LHCN-M2 (cell line): ENCODE measurements around the gene TYW1. TPM values are rescaled to one million over a fixed set of nuclear protein-coding genes. Genes with fewer than 3 reads are reported as not detected.
A peak's percentile ranks its signal among the peaks of the same experiment; 100 is the strongest.
"Not testable (repeated sequence)": the region's sequence is repeated elsewhere in the genome, so short reads cannot be mapped to it uniquely, and the experiment has no call there.

Experiments used
- DNase-seq: peaks from one replicate; pipeline ENCODE4 v3.0.0-alpha.2; 2012; ENCODE audit warnings: low read depth
- total RNA-seq: library from RNA; depleted of rRNA; stranded (reverse); fragments of >200 nt; gene quantifications from 2 replicates; pipeline ENCODE4 v1.2.3, GENCODE V29; 2014; rRNA removed

The TYW1 gene
- total RNA-seq, 1 experiment from 2014 or later: 23.2 TPM

DNA sequence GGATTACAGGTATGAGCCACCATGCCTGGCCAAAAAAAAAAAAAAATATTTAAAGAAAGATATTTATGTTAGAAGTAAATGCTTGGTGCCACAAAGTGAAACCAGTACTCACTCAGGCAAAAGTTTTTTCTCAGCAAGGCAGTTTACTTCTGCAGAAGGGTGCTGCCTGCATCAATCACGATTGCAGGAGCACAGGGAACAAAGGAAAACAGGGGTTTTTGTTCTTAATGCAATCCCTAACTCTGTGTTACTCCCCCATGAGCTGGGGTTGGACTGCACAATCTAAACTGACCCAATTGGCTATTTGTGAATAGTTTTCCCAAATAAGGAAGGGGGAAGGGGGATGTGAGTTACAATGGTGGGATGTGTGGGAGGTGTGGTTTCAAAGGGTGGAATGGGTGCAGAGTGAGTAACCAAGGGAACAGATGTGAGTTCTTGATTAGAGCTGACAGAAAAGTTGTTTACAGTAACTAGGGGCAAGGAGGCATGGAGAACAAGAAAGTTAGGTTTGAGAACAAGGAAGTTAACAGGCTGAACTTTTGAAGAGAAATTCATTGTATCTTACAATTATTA, 255.4 kb downstream of the TYW1 start:
- DNase-seq: no peak

- DNase-seq: not testable (repeated sequence)
These were observed 258.4 kb downstream of the TYW1 start for GRCh38 chr7:67255076-67255475.

DNA sequence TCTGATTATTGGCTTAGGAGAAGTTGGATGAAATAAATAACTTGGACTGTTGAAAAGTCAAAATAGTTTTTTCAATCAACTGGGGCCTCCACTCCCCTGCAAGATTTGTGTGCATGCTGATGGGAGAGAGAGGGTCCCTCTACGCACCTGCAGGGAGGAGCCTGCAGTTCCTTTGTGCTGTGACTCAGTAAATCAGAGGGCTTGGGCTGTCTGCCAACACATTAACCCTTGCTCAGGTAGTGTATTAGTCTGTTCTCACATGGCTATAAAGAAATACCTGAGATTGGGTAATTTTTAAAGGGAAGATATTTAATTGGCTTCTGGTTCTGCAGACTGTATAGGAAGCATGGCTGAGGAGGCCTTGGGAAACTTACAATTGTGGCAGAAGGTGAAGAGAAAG, 261.1 kb downstream of the TYW1 start:
- DNase-seq: not testable (repeated sequence)

DNA sequence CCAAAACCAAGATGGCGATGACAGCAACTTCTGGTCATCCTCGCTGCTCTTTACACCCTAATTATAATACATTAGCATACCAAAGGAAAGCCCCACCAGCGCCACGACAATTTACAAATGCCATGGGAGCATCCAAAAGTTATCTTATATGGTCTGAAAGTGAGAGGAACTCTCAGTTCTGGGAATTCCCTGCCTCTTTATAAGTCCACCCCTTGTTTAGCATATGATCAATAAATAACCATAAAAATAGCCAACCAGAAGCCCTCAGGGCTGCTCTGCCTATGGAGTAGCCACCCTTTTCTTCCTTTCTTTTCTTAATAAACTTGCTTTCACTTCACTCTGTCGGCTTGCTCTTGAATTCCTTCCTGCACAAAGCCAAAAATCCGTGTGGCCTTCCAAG, 262.7 kb downstream of the TYW1 start:
- DNase-seq: not testable (repeated sequence)

- DNase-seq: not testable (repeated sequence)
These were observed 263.5 kb downstream of the TYW1 start for GRCh38 chr7:67260166-67260586.

GRCh38 chr7:67264000-67264399, 267.4 kb downstream of the TYW1 start:
- DNase-seq: peak; percentile 31

GRCh38 chr7:67266070-67266469, 269.4 kb downstream of the TYW1 start:
- not testable (repeated sequence) for DNase-seq

GRCh38 chr7:67267914-67268313, 271.3 kb downstream of the TYW1 start:
- no peak for DNase-seq

- not testable (repeated sequence) for DNase-seq
These were observed 273.3 kb downstream of the TYW1 start for GRCh38 chr7:67269916-67270315.

Other genes starting within 250 kb of the TYW1 start
- 153 and 170 TPM in 2 replicates for gene TMEM248, start 75.6 kb upstream of the TYW1 start, total RNA-seq
- gene SBDS, start 1.2 kb upstream of the TYW1 start, total RNA-seq: 216 and 247 TPM in 2 replicates